D341Med (cell line): Measurements from ENCODE around the gene OST4.

Source experiments
- DNase-seq: peaks from one replicate; pipeline ENCODE4 v3.0.0; 2012; ENCODE audit warnings: low spot score

The OST4 gene

DNA sequence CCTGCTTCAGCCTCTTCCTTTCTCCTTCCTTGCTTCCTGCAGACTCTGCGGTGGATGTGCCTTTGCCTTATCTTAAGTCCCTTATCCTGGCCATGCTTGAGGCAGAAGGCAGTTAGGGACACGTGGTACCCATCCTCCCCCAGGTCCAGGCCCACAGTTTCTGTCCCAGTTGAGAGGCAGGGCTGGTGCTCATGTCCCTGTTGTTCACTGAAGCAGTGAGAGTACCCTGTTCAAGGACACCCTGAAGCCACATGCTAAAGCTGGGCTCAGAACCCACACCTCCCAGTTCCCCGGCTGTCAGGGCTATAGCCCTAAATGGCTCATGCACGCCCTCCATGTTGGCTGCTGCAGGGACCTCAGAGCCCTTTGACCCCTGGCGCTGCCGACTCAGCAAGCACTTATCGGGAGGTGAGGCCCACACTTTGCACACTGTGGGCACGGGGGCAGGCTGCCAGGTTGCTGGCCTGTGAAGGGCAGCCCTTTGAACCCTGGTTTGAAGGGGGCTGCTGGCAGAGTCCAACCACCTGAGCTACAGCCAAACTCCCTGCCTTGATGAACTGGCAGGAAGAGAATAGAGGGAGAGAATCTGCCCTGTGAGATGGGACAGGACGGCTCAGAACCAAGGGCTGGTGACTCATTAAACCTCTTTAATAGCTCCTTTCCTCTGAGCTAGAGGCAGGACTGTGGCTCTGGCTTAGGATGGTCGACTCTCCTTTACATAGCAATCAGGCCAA lies 21.4 kb upstream of the OST4 start:
- no peak for DNase-seq

DNA sequence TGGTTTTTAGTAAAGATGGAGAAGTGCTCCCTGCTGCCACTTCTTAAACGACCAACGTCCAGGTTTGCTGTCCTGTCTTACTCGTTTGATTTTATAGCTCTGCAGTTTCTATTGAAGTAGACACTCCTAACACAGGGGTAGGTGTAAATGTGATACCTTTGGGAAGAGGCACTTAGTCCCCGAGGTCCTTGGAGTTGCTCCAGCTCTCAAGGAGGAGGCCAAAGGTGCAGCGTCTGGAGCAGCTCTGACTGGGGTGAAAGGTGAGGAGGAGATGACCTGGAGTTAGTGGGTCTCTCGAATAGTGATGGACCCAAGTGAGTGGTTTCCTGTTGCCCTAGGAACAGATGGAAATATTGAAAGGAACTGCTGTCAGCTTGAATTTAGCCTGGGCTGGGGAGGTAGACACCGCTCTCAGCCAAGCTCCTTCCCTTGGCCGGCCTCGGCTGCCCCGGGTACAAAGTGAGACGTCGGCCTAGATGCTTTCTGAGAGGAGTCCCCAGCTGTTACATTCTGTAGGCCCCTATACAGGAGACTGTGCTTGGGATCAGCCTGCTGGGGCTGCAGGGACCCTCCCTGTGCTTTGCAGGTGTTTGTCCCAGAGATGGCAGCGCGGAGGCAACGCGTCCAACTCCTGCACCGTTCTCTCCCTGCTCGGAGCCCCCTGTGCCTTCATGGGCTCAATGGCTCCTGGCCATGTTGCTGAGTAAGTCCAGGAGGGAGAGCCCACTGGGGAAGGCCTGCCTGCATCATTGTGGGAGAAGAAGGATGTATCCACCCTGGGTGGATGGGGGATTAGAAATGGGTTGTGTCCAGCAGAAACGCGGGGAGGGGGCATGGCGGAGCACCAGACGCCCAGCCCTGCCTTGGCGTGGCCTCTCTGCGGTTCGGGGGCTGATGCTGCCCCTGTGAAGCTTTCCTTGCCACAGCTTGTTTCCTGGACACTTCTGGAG lies 20.6 kb upstream of the OST4 start:
- no peak for DNase-seq

DNA sequence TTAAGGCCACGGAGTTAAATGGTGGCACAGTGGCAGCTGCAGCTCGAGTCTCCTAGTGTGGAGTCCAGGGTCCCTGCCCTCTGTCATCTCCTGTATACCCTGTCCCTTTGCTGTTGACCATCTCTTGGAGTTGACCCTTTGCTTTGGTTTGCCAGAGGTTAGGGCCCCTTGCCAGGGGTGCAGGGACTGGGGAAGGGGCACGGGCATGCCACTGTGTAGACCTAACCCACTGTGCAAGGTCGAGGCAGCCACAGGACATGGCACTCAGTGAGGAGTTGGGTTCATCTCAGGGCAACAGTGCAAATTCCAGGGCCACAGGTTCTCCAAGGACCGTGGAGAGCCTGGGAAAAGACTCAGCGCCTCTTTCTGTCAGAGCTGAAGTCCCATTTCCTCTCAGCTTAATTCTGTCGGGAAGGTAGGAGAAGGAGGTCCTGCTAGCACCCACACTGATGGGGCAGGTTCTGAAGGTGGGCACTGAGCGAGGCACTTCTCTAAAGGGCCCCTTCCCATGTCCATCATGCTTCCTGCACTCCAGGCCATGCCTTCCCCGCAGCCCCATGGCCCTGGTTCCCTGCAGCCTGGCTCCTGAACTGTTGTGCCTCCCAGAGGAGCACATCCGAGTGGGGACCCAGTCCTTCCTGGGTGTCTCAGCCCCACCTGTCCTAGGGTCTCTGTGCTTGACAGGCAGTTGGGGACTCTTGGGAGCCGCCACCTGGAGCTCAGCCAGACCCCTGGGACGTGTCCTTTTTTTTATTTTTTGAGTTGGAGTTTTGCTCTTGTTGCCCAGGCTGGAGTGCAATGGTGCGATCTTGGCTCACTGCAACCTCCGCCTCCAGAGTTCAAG lies 17.9 kb upstream of the OST4 start:
- DNase-seq = no peak

DNA sequence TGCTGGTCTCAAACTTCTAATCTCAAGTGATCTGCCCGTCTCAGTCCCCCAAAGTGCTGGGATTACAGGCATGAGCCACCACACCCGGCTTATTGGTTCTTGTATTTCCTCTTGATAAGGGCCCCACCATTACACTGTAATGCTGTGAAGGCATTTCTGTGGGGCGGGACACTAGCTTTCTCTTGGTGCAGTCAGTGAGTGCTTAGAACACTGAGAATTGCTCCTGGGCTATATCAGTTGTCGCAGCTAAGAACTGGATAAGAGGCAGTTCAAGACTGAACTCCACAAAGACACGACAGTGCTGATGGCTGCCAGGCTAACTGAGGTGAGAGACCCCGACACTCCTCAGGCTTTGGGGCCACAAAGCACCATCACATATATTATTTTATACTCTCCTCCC lies 17.2 kb upstream of the OST4 start:
- DNase-seq = no peak

DNA sequence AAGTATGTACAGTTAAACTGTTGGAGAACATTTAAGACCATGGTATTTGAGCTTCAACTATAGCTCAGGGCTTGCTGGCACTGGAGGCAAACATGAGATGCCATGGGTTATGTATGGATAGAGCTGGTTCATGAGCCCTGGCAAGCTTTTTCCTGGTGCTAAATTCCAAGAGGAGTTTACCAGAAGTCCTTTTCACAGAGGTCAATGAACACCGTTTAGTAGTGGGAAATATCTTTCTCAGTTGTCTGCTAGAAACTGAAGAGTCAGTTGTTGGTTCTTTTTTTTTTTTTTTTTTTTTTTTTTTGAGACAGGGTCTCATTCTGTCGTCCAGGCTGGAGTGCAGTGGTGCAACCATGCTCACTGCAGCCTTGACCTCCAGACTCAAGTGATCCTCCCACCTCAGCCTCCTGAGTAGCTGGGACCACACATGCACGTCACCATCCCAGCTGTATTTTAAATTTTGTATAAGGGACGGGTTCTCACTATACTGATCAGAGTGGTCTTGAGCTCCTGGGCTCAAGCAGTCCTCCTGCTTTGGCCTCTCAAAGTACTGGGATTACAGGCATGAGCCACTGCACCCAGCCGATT lies 16.5 kb upstream of the OST4 start:
- no peak for DNase-seq

DNA sequence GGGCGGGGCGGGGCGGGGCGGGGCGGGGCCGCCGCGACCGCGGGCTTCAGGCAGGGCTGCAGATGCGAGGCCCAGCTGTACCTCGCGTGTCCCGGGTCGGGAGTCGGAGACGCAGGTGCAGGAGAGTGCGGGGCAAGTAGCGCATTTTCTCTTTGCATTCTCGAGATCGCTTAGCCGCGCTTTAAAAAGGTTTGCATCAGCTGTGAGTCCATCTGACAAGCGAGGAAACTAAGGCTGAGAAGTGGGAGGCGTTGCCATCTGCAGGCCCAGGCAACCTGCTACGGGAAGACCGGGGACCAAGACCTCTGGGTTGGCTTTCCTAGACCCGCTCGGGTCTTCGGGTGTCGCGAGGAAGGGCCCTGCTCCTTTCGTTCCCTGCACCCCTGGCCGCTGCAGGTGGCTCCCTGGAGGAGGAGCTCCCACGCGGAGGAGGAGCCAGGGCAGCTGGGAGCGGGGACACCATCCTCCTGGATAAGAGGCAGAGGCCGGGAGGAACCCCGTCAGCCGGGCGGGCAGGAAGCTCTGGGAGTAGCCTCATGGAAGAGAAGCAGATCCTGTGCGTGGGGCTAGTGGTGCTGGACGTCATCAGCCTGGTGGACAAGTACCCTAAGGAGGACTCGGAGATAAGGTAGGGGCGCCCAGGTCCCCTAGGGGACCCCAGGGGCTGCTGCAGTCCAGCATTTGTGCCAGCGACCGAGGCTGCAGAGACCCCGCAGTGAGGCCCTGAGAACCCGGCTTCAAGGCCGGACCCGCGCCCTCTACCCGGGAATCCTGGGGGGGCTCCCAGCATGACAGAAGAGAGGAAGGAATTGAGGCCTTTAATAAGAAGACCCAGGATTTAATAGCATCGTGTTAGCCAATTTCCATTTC lies 15.5 kb upstream of the OST4 start, which contains the start of gene KHK:
Gene KHK, plus strand, starts transcription at position 49 of the 870 bp plus-strand sequence. Its CDS starts 488 bp downstream, at position 537.
- peak; percentile 66 for DNase-seq

DNA sequence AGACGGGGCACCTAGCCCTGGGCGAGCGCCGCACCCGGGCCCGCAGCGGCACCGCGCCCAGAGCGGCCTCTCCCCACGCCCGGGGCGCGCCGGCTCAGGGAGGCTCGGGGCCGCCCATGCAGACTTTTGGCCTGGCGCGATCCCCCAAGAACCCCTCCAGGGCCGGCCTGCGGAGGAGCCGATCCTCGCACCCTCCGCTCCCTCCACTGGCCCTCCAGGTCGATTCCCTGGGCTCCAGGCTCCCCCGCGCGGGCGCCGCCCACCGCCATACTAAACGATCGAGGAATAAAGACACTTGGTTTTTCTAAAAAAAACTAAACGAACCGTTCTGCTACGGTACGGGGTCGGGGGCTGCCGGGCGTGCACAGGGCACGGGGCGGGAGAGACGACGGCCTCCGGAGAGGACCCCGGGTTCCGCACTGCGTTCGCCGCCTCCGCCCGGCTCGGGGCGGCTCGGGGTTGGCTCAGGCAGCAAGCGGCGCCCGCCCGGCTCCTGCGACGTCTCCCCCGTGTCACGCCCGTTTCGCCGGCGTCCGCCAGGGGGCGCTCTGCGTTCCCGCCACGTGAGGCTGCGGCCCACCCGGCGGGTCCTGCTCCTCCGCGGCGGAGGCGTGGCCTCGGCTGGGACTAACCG lies 14.8 kb upstream of the OST4 start:
- peak; percentile 98 for DNase-seq

DNA sequence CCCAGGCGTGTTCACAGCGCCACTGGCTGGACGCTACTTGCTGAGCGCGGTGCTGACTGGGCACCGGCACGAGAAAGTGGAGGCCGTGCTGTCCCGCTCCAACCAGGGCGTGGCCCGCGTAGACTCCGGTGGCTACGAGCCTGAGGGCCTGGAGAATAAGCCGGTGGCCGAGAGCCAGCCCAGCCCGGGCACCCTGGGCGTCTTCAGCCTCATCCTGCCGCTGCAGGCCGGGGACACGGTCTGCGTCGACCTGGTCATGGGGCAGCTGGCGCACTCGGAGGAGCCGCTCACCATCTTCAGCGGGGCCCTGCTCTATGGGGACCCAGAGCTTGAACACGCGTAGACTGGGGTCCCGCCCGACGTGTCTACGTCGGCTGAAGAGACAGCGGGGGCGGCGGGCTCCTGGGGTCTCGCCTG lies 14.2 kb upstream of the OST4 start:
- no peak for DNase-seq

DNA sequence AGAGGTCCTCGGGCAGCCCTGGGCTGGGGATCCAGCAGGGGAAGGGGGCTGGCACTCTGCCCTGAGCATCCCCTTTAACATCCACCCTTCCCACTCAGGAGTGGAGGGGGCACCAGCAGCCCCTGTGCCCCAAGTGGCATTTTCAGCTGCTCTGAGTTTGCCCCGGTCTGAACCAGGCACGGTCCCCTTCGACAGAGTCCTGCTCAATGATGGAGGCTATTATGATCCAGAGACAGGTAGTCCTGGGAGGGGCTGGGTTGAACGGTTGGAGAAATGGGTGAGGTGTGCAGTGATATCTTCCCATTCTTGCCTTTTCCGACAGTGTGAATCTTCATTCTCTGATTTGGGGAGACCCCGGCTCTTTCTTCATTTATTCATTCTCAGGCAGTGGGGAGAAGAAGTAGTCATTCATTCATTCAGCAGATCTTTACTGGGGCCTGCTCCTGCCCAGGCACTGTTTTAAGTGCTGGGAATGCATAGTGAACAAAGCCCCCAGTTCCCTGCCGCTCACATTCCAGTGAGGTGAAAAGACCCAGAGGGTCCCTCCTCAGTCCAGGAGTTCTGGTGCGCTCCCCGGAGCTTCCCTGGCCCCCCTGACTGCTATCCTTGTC lies 13.7 kb upstream of the OST4 start:
- no peak for DNase-seq

DNA sequence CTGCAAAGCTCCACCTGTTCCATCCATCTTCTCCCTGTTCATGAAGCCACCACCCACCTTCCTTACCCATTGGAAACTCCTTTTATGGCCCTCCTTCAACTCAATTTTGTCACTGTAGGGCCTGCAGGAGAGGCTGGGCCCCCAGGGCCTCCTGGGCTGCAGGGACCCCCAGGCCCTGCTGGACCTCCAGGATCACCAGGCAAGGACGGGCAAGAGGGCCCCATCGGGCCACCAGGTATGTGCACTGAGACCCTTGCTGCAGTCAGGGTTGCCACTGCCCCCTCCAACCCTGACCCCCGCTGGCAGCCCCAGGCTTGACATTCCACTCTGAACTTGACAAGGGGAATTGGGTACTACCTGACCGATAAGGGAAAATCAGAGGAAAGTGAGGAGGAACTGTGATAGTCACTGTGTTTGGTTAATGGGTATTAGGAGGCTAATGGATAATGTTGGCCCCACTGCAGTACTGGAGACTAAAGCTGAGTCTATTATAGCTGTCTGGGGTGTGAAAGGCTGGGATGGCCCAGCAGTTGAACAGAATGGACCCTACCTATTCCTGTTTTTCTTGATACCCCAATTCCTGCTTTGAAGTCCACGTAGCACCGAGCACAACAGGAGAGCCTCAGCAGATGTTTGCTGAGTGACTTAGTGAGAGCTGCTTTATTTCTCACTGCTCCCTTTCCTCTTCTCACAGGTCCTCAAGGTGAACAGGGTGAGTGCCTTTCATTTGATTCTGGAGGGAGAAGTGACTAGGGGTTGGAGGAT lies 13.0 kb upstream of the OST4 start:
- no peak for DNase-seq

DNA sequence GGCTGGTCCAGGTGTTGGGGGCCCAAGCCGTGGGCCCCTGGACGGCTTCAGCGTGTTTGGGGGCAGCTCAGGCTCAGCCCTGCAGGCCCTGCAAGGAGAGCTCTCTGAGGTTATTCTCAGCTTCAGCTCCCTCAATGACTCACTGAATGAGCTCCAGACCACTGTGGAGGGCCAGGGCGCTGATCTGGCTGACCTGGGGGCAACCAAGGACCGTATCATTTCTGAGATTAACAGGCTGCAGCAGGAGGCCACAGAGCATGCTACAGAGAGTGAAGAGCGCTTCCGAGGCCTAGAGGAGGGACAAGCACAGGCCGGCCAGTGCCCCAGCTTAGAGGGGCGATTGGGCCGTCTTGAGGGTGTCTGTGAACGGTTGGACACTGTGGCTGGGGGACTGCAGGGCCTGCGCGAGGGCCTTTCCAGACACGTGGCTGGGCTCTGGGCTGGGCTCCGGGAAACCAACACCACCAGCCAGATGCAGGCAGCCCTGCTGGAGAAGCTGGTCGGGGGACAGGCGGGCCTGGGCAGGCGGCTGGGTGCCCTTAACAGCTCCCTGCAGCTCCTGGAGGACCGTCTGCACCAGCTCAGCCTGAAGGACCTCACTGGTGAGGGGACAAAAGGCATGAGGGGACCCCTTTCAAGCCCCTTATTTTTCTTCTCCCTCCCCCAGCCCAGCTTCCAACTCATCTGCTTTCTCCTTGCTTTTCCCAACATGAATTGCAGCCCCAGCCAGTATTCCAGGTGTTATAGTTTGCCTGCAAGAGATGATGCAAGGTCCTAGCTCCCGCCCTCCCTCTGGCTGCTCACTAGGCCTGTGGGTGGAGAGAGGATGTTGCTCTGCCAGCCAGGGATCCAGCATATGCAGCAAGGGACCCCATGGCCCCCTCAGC lies 12.2 kb upstream of the OST4 start:
- DNase-seq = no peak

DNA sequence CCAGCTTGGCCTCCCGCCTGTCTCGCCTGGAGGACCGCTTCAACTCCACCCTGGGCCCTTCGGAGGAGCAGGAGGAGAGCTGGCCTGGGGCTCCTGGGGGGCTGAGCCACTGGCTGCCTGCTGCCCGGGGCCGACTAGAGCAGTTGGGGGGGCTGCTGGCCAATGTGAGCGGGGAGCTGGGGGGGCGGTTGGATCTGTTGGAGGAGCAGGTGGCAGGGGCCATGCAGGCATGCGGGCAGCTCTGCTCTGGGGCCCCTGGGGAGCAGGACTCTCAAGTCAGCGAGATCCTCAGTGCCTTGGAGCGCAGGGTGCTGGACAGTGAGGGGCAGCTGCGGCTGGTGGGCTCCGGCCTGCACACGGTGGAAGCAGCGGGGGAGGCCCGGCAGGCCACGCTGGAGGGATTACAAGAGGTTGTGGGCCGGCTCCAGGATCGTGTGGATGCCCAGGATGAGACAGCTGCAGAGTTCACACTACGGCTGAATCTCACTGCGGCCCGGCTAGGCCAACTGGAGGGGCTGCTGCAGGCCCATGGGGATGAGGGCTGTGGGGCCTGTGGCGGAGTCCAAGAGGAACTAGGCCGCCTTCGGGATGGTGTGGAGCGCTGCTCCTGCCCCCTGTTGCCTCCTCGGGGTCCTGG lies 11.4 kb upstream of the OST4 start:
- DNase-seq = no peak

DNA sequence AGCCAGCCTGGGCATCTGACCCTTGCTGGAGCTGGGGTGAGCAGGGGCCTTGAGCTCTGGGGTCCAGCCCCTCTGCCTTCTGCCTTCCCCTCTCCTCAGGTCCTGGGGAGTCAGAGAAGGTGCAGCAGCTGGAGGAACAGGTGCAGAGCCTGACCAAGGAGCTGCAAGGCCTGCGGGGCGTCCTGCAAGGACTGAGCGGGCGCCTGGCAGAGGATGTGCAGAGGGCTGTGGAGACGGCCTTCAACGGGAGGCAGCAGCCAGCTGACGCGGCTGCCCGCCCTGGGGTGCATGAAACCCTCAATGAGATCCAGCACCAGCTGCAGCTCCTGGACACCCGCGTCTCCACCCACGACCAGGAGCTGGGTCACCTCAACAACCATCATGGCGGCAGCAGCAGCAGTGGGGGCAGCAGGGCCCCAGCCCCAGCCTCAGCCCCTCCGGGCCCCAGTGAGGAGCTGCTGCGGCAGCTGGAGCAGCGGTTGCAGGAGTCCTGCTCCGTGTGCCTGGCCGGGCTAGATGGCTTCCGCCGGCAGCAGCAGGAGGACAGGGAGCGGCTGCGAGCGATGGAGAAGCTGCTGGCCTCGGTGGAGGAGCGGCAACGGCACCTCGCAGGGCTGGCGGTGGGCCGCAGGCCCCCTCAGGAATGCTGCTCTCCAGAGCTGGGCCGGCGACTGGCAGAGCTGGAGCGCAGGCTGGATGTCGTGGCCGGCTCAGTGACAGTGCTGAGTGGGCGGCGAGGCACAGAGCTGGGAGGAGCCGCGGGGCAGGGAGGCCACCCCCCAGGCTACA lies 10.7 kb upstream of the OST4 start:
- DNase-seq = no peak

DNA sequence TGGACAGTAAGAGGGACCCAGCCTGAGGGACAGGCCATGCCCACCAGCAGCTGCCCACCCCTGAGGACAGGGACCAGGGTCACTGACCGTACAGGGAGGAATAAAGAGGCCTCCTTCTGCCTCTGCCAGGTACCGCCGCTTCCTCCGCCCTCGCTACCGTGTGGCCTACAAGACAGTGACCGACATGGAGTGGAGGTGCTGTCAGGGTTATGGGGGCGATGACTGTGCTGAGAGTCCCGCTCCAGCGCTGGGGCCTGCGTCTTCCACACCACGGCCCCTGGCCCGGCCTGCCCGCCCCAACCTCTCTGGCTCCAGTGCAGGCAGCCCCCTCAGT lies 9.1 kb upstream of the OST4 start:
- no peak for DNase-seq

DNA sequence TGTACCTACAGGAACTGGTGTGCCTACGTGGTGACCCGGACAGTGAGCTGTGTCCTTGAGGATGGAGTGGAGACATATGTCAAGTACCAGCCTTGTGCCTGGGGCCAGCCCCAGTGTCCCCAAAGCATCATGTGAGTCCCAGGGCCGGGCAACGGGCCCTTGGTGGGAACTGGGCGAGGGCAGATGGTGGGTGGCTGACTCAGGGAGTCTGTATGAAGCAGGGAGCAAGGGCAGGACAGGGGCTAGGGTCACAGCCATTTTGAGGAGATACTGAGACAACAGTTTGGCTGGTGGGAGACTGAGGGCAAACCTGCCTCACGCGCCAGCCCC lies 8.7 kb upstream of the OST4 start:
- DNase-seq = no peak

DNA sequence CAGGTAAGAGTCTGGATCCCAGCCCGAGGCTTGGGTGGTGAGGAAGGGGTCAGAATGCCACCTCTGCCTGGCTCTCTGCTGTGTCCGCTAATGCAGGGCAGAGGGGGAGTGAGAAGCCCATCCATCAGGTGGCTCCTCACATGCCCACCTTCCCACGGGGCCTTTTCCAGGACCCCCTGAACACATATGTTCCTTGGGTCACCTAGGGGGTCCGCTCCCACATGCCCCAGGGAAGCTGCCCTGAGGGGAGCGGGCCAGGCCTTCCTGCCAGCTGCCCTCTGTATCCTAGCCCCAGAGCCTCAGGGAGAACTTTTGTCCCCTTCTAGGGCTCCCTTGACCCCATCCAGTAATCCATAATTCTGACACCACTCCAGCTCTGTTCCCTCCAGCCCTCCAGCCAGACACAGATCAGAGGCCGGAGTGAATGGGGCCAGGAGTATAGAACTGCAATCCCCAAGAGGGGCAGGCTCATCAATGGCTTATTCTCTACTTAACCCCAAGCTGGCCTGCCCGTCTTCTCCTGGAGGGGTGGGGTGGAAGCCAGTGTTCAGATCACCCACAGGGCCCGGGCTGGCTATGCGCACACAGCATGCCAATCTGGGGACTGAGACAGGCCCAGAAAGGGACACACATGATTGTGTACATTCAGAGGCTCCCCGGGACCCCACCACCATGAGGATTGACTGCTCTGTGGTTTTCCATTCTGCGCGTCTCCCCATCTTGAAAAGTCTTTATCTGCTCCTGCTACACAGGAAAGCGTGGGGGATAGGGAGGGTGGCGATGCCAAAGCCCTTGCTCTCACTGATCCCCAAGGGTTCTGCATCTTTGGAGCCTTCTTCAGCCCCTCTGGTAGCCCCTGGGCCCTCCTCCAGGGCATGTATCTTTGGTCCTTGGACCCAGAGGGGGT lies 8.0 kb upstream of the OST4 start:
- no peak for DNase-seq
